Choroid plexus epithelial cell (primary cell): ENCODE data around the gene PTP4A2.
A peak's percentile ranks its signal among the peaks of the same experiment; 100 is the strongest.

ENCODE experiments used
- DNase-seq: peaks from one replicate; pipeline ENCODE4 v3.0.0-alpha.2; 2010; ENCODE audit warnings: low read depth
- H3K4me3 ChIP-seq: 2 replicates; pipeline ENCODE4 v1.5.1; 2011; ENCODE audit warnings: low read depth, mild to moderate bottlenecking, control low read depth, low read length, moderate library complexity
- CTCF ChIP-seq: conservative IDR thresholded peaks from 2 replicates; pipeline ENCODE4 v1.5.1; 2011; ENCODE audit warnings: low read depth, mild to moderate bottlenecking, control low read depth, inconsistent platforms, low read length, moderate library complexity

PTP4A2 gene

GRCh38 chr1:31881688-31882000 is 56.5 kb downstream of the PTP4A2 start:
- no peak for TF ChIP-seq CTCF
- peak; percentile 44 for DNase-seq
- H3K4me3 ChIP-seq, result no peak overlapping the region

- no peak for TF ChIP-seq CTCF
- no peak for DNase-seq
- H3K4me3 ChIP-seq, result no peak overlapping the region
Measured at GRCh38 chr1:31880957-31881687, 57.0 kb downstream of the PTP4A2 start.

GRCh38 chr1:31879981-31880608 is 58.1 kb downstream of the PTP4A2 start:
- no peak for TF ChIP-seq CTCF
- no peak for DNase-seq
- no peak overlapping the region for H3K4me3 ChIP-seq

GRCh38 chr1:31878058-31878457 is 60.1 kb downstream of the PTP4A2 start:
- no peak for TF ChIP-seq CTCF
- peak; percentile 12 for DNase-seq
- no peak overlapping the region for H3K4me3 ChIP-seq

- no peak for TF ChIP-seq CTCF
- no peak overlapping the region for H3K4me3 ChIP-seq
- no peak for DNase-seq
Measured at GRCh38 chr1:31877544-31877943, 60.6 kb downstream of the PTP4A2 start.

GRCh38 chr1:31875636-31876236 is 62.4 kb downstream of the PTP4A2 start:
- TF ChIP-seq CTCF, result no peak
- DNase-seq, result no peak
- H3K4me3 ChIP-seq, result no peak overlapping the region
